Ecto neural progenitor cell (in vitro differentiated cells): ENCODE data around the gene CD6.

Experiments
- DNase-seq: peaks from one replicate; pipeline ENCODE4 v3.0.0-alpha.2; 2018; ENCODE audit warnings: low spot score

CD6 gene, protein sequence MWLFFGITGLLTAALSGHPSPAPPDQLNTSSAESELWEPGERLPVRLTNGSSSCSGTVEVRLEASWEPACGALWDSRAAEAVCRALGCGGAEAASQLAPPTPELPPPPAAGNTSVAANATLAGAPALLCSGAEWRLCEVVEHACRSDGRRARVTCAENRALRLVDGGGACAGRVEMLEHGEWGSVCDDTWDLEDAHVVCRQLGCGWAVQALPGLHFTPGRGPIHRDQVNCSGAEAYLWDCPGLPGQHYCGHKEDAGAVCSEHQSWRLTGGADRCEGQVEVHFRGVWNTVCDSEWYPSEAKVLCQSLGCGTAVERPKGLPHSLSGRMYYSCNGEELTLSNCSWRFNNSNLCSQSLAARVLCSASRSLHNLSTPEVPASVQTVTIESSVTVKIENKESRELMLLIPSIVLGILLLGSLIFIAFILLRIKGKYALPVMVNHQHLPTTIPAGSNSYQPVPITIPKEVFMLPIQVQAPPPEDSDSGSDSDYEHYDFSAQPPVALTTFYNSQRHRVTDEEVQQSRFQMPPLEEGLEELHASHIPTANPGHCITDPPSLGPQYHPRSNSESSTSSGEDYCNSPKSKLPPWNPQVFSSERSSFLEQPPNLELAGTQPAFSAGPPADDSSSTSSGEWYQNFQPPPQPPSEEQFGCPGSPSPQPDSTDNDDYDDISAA

DNA sequence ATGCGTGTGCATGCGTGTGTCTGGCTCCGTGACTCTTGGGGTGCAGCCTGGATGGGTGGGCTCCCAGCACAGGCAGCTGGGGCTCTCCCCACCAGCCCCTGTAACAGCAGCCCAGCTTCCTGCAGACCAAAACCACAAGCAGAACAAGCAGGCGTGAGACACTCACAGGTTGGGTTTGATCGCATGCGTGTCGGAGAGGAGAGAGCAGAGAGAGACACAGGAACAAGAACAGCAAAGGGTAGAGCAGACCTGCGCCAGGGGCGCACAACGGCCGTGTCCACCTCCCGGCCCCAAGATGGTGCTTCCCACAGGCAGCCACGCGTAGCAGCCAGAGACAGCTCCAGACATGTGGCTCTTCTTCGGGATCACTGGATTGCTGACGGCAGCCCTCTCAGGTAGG is at the start of gene CD6:
Gene CD6, plus strand, starts transcription at position 161 of the 400 bp plus-strand sequence. Its CDS starts 186 bp downstream, at position 347.
- no peak for DNase-seq

DNA sequence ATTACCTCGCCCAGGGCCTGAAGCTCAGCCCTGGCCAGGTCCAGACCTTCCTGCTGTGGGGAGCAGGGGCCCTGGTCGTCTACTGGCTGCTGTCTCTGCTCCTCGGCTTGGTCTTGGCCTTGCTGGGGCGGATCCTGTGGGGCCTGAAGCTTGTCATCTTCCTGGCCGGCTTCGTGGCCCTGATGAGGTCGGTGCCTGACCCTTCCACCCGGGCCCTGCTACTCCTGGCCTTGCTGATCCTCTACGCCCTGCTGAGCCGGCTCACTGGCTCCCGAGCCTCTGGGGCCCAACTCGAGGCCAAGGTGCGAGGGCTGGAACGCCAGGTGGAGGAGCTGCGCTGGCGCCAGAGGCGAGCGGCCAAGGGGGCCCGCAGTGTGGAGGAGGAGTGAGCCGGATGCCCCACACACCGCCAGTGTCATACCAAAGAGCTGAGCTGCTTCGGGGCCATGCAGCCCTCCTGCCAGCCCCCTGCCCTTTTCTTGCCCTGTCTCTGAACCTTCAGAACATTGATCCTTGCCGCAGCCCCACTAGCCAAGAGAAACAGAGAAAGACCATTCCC is 49.6 kb upstream of the CD6 start:
- DNase-seq = no peak

DNA sequence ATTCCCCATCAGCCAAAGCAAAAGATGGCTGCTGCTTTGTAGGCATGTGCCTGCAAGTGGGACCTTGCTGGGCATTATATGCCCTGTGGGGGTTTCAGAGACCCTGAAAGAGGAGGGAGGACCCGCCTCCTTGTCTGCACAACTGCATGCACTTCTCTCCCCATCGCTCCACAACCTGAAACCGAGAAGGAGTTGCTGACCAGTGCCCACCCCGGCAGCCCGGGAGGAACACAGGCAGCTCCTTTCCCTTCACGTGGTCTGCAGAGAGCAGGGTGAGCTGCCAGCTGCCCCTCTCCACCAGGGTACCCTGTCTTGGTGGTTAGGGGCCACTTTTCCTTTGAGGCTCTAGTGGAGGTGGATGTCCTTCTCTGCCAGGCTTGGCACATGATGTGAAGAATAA is 48.6 kb upstream of the CD6 start:
- no peak for DNase-seq

DNA sequence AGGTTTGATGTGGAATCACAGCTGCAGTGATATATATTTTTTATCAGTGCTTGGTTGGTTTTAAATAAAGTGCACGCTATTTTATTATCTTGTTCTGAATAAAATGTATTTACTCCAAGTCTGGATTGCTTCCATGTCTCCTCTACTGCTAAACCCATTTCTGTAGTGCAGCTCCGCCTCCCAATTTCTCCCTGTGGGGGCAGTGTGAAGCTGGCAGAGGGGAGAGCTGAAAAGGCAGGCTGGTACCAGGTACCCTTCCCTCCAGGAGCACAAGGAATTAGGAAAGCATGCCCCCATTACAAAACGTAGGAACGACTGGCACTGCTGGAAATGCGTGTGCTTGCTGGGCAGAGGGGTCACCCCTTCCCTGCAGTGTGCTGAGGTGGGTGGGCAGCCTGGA is 48.2 kb upstream of the CD6 start:
- no peak for DNase-seq

DNA sequence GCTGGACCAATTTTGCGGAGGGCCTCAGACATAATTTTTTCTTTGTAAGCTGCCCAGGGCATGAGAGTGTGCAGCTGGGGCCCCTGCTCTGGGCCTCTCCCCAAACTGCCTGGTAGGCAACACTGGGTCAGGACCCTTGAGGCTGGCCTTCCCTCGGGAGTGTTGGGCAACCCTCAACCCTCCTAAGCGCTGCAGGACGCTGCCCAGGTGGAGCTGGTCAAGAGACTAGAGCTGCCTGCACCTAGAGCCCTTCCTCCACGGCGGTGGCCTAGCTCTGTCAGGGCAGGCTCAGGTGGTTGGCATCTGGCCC is 47.7 kb upstream of the CD6 start:
- no peak for DNase-seq

DNA sequence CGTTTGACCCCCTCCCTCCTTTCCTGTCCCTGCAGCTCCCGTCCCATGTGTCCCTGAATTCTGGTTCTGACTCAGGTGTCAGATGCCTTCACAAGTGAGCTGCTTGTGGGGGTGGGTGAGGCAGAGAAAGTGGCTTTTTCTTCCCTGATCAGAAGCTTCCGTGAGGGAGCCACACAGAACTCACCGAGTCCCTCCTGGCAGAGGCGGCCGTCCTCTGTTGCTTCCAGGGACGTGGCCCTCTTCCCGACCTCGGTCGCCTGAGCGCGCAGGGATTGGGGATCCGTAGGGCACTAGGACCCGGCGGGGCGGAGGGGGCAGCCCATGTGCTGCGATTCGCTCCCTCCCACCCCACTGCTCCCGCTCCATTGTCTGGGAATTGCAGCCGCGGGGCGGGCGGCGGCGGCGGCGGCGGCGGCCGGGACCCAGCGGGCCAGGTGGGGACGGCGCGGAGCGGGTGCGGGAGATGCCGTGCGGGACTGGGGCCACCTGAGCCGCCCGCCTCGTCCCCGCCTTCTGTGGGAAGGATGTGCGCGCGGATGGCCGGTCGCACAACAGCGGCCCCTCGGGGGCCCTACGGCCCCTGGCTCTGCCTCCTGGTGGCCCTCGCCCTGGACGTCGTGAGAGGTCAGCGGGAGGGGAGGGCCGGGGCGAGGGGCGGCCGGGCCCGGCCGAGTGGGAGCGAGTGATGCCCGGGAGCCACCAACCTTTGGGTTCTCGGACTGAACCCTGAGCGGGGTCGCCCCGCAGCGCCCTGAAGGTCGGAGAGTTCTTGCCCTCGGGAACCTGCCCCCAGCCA is 47.2 kb upstream of the CD6 start, which contains the start of gene TMEM132A:
Gene TMEM132A, plus strand, starts transcription at position 351 of the 796 bp plus-strand sequence. Its CDS starts 174 bp downstream, at position 525.
- DNase-seq = peak; percentile 89

DNA sequence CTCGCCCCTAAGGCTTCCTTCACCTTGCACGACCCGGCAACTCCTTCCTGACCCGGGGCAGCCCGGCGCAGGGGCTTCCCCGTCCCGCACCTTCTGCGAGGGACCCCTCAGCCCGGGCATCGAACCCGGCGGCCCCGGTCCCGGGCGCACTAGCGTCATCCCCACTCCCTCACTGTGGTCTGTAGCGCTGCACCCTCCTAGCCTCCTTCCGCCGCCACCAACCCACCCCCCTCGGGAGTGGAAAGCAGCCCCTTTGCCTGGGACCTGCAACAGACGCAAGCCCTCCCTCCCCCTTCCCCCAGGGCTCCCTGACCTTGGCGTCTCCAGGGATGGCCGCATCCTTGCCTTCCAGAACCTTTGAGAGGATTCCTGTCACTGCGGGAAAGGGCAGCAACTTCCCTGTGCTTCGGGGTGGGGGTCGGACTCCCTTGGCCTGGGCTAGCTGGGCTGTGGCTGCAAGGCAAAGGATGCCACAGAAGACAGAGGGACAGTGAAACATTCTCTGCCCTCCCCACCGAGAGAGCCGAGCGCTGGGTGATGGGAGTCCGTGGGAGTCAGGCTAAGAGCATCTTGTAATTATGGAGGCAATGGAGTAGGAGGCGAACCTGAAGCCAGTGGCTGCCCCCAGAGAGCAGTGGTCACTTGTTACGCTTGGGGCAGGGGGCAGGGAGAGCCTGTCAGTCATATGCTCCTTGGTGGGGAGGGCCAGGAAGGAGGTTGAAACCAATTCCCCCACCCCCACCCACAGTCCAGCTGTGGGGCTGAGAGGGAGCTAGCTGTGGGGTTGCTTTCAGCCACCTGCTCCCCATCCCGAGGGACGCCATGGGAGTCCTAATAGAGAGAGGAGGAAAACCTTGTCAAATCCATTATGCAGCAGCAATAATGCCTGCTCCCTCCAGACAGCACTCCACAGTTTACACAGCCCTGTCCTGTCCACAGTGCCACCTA is 46.3 kb upstream of the CD6 start:
- DNase-seq = peak; percentile 58

DNA sequence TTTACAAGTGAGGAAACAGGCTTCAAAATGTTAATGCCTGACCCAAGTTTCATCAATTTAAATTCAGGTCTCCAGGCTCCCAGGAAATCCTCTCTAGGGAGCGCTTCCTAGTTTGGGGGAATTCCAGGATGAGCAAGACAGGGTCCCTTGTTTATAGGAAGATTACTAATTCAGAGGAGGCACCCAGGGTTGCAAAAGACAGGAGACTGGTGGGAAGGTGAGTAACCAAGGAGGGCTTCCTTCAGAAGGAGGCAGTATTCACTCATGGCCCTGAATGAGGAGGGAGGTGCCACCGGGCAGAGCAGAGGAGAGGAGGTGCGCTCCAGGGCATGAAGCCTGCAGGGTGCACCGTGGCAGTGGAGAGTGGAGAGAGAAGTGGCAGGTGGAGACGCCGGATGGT is 45.6 kb upstream of the CD6 start:
- DNase-seq = no peak

DNA sequence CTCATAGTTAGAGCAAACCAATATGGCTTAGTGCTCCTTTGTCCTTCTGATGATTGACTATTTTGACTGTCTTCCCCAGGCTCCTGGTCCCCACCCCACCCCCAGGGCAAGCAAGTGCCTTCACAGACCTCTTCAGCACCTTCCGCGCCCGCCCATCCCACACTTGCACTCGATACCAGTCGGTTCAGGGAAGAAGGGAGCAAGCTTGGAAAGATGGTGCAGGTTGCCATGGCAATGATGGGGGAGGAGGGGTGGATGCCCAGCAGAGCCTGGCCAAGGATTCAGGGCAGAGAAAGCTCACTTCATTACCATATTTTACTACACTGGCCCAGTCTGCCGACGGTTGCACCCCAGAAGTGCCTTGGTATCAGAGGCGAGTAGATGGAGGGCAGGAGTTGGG is 45.0 kb upstream of the CD6 start:
- DNase-seq = no peak

DNA sequence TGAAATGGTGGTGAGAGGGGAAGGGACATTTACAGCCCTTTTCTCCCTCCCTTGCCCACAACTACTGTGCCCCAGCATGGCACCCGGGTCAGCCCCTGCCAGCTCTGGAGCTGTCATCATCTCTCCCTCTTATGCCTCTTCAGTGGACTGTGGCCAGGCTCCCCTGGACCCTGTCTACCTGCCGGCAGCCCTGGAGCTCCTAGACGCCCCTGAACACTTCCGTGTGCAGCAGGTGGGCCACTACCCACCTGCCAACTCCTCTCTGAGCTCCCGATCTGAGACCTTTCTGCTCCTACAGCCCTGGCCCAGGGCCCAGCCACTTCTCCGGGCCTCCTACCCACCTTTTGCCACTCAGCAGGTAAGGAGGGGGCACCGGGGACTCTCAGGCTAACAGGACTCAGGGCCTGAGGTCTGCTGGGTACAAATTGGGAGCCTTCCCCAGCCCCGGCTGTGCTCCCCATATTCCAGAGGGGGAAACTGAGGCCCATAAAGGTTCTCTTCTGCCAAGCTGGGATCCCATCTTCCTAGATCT is 44.4 kb upstream of the CD6 start:
- DNase-seq = no peak

DNA sequence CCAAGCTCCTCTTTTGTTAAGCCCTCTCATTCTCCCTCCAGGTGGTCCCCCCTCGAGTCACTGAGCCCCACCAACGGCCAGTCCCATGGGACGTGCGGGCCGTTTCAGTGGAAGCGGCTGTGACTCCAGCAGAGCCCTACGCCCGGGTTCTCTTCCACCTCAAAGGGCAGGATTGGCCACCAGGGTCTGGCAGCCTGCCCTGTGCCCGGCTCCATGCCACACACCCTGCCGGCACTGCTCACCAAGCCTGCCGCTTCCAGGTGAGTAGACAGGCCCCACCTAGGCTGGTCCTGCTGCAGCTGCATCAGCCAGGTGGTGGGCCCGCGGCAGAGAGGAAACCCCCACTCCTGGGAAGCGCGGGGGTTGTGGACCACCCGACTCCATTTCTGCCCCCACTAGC is 43.9 kb upstream of the CD6 start:
- DNase-seq = no peak

DNA sequence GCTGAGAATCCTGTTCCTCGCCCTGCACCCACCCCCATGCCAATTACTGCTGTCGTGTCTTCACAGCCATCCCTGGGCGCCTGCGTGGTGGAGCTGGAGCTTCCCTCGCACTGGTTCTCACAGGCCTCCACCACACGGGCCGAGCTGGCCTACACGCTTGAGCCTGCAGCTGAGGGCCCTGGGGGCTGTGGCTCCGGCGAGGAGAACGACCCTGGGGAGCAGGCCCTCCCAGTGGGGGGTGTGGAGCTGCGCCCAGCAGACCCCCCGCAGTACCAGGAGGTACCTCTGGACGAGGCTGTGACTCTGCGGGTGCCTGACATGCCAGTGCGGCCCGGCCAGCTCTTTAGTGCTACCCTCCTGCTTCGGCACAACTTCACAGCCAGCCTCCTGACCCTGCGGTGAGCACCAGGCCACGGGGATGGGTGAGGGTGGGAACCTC is 42.9 kb upstream of the CD6 start:
- no peak for DNase-seq

DNA sequence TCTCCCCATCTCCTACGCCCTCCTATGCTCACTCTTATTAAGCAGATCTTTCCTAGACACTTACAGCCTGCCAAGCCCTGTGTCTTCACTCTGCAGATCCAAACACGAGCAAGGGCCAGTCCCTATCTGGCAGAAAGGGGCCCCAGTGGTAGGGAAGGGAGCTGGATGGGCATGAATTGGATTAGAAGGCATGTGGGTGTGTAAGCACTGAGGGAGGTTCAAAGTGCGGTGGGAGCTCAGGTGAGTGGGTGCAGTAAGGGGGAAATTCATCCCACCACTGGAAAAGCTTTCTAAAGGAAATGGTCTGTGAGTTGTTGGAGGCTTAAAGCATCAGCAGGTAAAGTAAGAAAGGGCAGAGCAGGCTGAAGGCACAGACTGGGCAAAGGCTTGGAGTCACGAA is 41.7 kb upstream of the CD6 start:
- no peak for DNase-seq

DNA sequence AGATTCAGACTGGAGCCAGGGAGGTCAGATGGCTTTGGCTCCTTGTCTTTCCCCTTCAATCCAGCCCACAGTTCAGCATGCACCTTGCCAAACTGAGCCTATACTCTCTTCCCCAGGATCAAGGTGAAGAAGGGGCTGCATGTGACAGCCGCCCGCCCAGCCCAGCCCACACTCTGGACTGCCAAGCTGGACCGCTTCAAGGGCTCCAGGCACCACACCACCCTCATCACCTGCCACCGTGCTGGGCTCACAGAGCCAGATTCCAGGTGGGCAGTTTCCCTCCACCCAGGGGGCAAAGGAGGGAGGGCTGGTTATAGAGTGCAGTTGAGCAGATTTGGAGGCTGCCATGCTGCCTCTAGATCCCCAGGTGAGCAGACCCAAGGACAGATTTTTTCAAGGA is 41.1 kb upstream of the CD6 start:
- no peak for DNase-seq

DNA sequence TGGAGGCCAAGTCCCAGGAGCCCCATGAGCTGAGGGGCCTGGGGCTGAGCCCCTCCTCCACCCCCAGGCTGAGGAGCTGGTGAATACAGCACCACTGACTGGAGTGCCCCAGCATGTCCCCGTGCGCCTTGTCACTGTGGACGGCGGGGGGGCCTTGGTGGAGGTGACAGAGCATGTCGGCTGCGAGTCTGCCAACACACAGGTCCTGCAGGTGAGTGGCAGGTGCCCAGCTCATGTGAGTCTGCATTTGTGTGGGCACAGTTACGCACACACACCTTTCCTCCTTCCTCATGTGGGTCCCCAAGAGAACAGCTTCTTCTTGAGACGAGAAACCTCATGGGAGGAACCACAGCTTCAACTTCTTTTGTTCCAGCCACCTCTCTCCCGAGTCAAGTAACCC is 39.6 kb upstream of the CD6 start:
- no peak for DNase-seq

DNA sequence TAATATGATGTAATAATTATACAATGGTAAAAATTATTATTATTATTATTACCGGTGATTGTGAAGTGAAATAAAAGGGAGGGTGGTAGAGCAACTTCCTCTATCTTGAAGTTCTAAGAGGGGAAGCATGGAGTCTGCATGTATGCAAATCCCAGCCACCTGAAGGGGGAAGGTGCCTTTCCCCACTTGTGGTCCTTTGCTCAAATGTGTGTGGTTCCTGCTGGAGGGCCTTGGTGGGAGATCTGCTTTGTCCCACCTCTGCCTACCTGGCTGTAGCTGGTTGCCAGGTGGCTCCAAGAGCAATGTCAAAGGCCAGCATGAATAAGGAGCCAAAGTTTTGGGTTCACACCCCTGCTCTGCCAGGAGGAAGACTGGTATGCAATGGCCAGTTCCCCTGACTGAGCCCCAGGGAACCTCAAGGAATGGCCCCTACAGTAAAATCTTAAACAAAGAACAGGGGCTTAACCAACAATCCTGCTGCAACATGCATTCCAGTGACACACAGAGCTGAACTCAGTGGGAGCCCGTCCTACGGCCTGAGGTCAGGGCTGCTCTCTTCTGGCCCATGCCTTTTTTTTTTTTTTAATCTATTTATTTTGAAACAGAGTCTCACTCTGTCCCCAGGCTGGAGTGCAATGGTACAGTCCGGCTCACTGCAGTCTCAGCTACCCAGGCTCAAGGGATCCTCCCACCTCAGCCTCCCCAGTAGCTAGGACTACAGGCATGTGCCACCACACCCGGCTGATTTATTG is 38.7 kb upstream of the CD6 start:
- no peak for DNase-seq

DNA sequence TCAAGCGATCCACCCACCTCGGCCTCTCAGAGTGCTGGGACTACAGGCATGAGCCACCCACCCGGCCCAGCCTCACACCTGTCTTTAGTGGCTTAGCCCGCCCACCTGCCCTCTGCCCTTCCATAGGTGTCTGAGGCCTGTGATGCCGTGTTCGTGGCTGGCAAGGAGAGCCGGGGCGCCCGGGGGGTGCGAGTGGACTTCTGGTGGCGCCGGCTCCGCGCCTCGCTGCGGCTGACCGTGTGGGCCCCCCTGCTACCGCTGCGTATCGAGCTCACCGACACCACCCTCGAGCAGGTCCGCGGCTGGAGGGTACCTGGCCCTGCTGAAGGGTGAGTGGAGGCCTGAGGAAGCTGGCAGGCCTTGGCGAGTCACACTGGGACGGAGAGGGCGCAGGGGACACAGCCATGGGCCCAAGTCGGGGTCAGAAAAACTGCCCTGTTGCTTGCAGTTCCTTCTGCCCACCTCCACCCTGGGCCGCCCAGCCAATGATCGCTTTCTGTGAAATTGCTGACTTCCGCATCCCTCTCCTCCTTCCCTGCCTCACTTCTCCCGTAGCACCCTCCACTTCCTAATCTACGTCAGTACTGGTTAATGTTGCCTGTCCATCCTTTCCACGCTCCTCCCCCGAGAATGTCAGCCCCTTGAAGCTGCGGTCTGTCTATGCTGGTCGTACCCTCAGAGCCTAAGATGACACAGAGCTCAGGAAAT is 37.9 kb upstream of the CD6 start:
- DNase-seq = no peak

DNA sequence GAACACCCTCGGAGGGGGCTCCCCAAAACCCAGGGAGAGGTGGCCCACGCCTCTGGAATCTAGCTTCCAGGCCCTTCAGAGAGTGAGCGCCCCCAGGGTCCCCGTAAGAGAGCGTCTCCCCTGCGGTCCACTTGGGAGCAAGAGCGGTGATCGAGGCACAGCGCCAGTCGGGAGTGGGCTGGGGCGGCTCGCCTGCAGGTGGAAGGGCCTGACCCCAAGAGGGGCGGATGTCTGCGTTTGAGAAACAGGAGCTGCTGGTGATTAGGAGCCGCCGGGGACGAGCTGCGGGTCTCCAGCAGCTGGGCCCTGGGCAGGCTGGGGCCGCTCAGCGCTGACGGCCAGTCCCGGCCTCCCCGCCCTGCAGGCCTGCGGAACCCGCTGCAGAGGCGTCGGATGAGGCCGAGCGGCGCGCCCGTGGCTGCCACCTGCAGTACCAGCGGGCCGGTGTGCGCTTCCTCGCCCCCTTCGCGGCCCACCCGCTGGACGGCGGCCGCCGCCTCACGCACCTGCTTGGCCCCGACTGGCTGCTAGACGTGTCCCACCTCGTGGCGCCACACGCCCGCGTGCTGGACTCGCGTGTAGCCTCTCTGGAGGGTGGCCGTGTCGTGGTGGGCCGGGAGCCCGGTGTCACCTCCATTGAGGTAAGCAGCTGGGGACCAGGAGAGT is 37.2 kb upstream of the CD6 start:
- no peak for DNase-seq
